Measurements from ENCODE around the gene AGRN.
"Not testable (repeated sequence)": the region's sequence is repeated elsewhere in the genome, so short reads cannot be mapped to it uniquely, and the experiment has no call there.

The AGRN gene

GRCh38 chr1:1092149-1092855, 72.4 kb downstream of the AGRN start:
- DNase-seq (ENCODE audit: low read depth) = no peak

GRCh38 chr1:1092894-1093609, 73.1 kb downstream of the AGRN start:
- DNase-seq (ENCODE audit: low read depth) = no peak

- no peak for DNase-seq (ENCODE audit: low read depth)
Observed at GRCh38 chr1:1093610-1093943, 73.7 kb downstream of the AGRN start.

GRCh38 chr1:1094981-1095380, 75.1 kb downstream of the AGRN start:
- DNase-seq (ENCODE audit: low read depth) = no peak

GRCh38 chr1:1096136-1096535, 76.2 kb downstream of the AGRN start:
- DNase-seq (ENCODE audit: low read depth) = not testable (repeated sequence)

- no peak for DNase-seq (ENCODE audit: low read depth)
Observed at GRCh38 chr1:1098681-1099421, 78.9 kb downstream of the AGRN start.

GRCh38 chr1:1099506-1100183, 79.7 kb downstream of the AGRN start:
- no peak for DNase-seq (ENCODE audit: low read depth)

- DNase-seq (ENCODE audit: low read depth) = no peak
Observed at GRCh38 chr1:1100296-1100695, 80.4 kb downstream of the AGRN start.

GRCh38 chr1:1101503-1101902, 81.6 kb downstream of the AGRN start:
- DNase-seq (ENCODE audit: low read depth) = no peak

GRCh38 chr1:1104152-1104551, 84.2 kb downstream of the AGRN start:
- not testable (repeated sequence) for DNase-seq (ENCODE audit: low read depth)
